GM19455 (cell line): ENCODE results near the gene SLC30A2.

Experiments used
- ATAC-seq: cut with Tn5 transposase; IDR thresholded peaks from one replicate; pipeline ENCODE4 v1.9.1; 2021; ENCODE audit not compliant: unreplicated experiment

Gene SLC30A2

GRCh38 chr1:26023826-26024225 is 22.1 kb downstream of the SLC30A2 start:
- no peak for ATAC-seq

- ATAC-seq: no peak
Measured at GRCh38 chr1:26023009-26023408, 22.9 kb downstream of the SLC30A2 start.

DNA sequence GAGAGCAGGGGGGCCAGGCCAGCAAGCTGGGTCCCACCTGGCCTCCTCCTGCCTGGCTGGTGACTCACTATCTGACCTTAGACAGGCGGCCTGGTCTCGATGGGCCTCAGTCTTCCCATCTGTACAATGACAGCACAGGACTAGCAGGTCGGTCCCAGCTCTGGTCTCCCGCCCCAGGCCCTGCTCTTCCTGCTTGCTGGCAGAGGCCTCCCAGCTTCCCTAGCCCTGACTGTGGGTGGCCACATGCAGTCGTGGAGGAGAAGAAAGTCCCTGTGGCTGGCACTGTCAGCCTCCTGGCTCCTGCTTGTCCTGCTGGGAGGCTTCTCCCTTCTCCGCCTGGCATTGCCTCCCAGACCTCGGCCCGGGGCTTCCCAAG is 23.5 kb downstream of the SLC30A2 start:
- ATAC-seq: no peak

DNA sequence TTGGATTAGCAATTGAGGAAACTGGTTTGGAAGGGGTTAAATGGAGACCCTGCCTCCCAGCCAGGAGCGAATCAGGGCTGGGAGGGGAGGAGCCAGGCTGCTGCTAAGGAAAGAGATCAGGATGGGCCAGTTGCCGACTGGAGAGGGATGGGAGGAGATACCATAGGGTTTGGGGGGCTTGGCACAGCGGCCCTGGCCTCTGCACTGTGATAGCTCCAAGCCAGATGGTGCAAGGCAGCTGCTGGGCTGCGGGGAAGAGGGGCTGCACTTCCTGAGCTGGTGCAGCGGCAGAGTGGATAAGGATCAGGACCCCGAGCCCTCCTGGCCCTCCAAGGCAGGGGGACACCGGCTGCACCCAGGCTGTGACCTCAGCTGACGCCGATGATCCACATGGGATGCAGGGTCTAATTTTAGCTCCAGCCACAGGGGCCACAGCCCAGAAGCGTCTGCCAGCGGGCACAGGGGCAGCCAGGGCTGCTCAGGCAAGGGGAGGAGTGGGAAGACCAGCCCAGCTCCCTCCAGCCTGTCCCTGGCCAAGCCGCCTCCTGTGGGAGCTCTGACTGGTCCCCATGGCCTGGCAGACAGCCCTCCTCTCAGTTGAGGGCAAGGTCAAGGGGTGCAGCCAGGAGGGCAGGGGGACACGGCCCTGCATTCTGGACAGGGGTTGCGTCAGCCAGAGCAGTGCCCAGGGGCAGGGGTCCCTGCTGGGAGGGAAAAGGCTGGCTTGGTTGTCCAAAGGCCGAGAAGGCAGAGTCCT is 24.1 kb downstream of the SLC30A2 start, which contains the start of gene EXTL1:
Gene EXTL1 (plus strand): TSS at position 129 of the 757 bp plus-strand sequence. CDS start 872 bp downstream, outside the sequence.
- ATAC-seq: no peak

GRCh38 chr1:26020941-26021646 is 24.8 kb downstream of the SLC30A2 start:
- no peak for ATAC-seq

DNA sequence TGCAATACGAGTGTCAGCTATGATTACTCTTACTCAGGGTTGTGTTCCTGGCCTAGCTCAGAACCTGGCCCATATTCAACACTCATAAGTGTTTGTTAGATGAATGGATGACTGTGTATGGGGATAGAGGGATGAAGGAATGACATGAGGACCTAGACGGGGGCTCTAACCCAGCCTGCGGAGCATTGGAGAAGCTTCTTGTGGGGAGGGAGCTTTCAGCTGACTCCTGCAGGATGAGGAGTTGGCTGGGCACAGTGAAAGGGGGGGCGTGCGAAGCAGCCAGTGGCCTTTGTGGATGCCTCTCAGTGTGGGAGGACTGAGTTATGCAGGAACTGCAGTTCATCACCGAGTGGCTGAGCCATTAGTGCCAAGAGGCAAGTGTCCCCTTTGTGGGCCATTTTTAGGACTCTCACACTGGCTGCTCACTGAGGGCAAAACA is 25.6 kb downstream of the SLC30A2 start:
- ATAC-seq: no peak

GRCh38 chr1:26019641-26020315 is 26.1 kb downstream of the SLC30A2 start:
- no peak for ATAC-seq

GRCh38 chr1:26017606-26018005 is 28.3 kb downstream of the SLC30A2 start:
- ATAC-seq: no peak

DNA sequence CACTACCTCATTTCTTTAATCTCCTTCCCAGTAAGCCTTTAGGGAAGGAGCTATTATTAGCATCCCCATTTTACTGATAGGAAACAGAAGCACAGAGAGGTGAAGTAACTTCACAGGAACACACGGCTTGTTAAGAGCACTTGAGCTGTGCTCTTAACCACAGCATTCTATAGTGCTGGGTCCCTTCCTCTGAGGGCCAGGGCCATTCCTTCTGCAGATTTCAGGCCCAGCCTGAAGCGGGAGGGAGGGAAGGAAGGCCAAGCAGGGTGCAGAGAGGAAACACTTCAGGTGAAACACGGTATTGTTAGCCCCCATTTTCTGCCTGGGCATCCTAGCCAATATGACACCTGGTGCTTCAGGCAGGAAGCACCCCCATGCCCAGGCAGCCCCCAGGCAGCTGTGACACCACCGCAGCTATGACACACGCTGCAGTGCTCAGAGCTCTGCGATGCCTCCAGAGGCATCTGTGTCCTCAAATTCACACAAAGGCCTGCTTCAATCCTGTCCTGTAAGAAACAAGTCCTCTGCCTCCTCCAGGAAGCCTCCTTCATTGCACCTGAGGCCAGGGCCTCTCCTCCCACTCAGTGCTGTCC is 28.9 kb downstream of the SLC30A2 start:
- no peak for ATAC-seq

GRCh38 chr1:26016258-26016952 is 29.5 kb downstream of the SLC30A2 start:
- ATAC-seq: no peak

DNA sequence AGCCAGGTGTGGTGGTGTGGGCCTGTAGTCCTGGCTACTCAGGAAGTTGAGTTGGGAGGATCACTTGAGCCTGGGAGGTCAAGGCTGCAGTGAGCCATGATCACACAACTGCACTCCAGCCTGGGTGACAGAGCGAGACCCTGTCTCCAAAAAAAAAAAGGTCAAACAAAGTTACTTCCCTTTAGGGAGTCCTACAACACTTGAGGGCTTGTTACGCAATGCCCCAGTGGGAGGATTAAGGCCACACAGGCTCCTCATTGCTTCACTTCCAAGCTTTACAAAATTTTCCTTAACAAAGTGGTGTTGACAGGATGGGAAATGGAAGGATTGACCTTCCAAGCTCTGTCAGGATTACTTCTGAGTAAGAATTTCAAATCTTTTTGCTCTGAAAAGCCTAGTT is 30.6 kb downstream of the SLC30A2 start:
- no peak for ATAC-seq

- no peak for ATAC-seq
Measured at GRCh38 chr1:26014179-26014578, 31.7 kb downstream of the SLC30A2 start.

- ATAC-seq: no peak
Measured at GRCh38 chr1:26012864-26013263, 33.1 kb downstream of the SLC30A2 start.

GRCh38 chr1:26010825-26011224 is 35.1 kb downstream of the SLC30A2 start:
- ATAC-seq: no peak

GRCh38 chr1:26009796-26010447 is 36.0 kb downstream of the SLC30A2 start:
- ATAC-seq: no peak

DNA sequence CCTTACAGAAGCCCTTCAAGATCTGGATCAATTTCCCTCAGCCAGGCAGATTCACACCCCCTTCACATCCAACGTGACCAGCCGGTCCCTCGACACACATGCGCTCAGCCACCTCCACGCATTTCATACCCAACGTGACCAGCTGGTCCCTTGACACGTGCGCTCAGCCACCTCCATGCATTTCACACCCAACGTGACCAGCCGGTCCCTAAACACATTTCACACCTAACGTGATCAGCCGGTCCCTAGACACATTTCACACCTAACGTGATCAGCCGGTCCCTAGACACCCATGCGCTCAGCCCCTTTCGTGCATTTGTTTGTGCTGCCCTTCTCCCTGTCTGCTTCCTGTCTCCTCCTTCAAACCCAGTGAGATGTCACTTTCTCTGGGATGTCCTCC is 39.2 kb downstream of the SLC30A2 start:
- no peak for ATAC-seq

DNA sequence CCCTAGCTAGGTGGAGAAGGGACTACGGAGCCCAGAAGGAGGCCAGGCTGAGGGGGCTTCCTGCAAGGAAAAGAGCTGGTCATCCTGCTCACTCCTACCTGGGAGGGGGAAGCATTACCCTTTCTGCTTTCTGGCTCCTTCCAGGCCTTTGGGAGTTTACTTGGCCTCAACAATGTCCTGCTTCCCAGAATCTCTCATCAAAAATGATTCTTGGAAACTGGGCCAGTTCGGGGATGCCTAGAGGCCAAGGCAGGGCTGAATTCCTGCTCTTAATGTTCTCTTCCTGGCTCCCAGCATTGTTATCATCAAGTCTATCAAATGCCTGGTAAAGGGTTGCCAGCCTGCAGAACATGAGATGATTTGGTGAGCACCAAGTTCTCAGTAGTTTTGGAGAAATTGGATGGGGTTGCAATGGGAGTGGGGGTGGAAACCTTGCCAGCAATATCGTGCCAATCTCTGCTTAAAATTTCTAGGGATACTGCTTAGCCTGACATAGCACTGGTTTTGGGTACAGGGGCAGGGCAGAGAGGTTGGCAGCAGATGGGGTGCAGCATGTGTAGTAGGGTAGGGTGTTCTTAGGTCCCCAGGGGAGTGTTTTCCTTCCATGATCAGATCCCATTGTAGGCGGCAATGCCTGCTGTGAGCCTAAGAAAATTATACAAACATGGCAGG is 40.3 kb downstream of the SLC30A2 start:
- ATAC-seq: no peak

GRCh38 chr1:26003756-26004155 is 42.2 kb downstream of the SLC30A2 start:
- no peak for ATAC-seq

- ATAC-seq: no peak
Measured at GRCh38 chr1:26003262-26003661, 42.7 kb downstream of the SLC30A2 start.
